ENCODE data around the gene LTB4R. TPM values are rescaled to one million over a fixed set of nuclear protein-coding genes. Genes with fewer than 3 reads are reported as not detected.

The LTB4R gene
- total RNA-seq, 1 experiment from 2014 or later, result 9.4 TPM

GRCh38 chr14:24342889-24343288 is 31.6 kb downstream of the LTB4R start:
- no peak overlapping the region for H3K27ac Mint-ChIP-seq
- CTCF ChIA-PET, result interaction anchor here (1.1 to 17.1 kb wide), 3 partner anchors 9 to 85 kb away, joined by 3 to 518 read pairs (median 4); partner anchors contain the start of genes CBLN3 and KHNYN

DNA sequence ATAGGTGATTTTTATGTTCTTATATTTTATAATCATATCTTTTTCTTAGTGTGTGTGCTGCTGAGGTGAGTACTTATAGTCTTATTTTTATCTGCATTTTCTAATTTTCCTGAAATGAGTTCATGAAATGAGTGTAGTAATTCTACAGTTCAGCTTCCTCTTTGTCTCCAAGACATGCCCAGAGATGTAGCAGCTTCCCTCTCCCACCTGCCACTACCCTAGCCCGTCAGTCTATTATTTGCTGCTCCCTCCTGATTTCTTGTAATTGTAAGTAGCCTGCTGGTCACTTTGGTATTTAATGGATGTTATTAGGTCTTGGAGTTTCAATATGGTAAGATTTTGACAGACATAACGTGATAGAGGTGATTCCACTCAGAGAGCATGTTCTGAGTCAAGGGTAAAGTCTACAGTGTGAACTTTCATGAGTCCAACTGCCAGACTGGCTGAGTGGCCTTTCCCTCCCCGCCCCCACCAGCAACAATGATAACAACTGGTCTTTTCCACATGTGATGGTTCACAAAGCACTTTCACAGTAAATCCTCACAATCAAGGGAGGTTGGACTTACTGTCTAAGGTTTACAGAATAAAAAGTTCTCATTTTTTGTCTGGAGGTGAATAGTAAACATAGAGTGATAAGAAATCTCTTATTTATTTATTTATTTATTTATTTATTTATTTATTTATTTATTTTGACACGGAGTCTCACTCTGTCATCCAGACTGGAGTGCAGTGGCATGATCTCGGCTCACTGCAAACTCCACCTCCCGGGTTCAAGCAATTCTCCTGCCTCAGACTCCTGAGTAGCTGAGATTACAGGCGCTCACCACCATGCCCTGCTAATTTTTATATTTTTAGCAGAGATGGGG is 32.7 kb downstream of the LTB4R start:
- Mint-ChIP-seq H3K36me3 (no peaks in the 10 kb centered on the region), H3K4me1 (0 out of 2 replicates have a peak, but pooled peaks cover 3% of the 10 kb centered on the region), H3K27me3 (ENCODE audit: low read depth) (peaks cover 88% of the 10 kb centered on the region), H3K4me3 (no peak overlapping the region), H3K27ac (no peak overlapping the region), H3K9me3 (no peaks in the 10 kb centered on the region)
- DNase-seq (ENCODE audit: low spot score) (no peak), ATAC-seq (no peak)
- TF ChIP-seq SP1 (CRISPR knock-in tag; conservative IDR thresholded peaks at IDR 0.05) (no peak), TEAD1 (CRISPR knock-in tag; IDR thresholded peaks at IDR 0.05) (no peak), PRDM15 (CRISPR knock-in tag; IDR thresholded peaks at IDR 0.05) (no peak), NR1H2 (CRISPR knock-in tag; IDR thresholded peaks at IDR 0.05) (no peak), ETV6 (CRISPR knock-in tag; IDR thresholded peaks at IDR 0.05) (no peak), ELF4 (CRISPR knock-in tag; IDR thresholded peaks at IDR 0.05; ENCODE audit: low read depth) (no peak), ZNF416 (CRISPR knock-in tag; IDR thresholded peaks at IDR 0.05) (no peak), ZNF532 (CRISPR knock-in tag; IDR thresholded peaks at IDR 0.05; ENCODE audit: borderline replicate concordance) (no peak)
- ChIA-PET POLR2A (no interaction called here), CTCF (interaction anchor here (1.1 to 4.0 kb wide), 4 partner anchors 10 to 93 kb away, joined by 3 to 43 read pairs (median 10); partner anchors contain the start of gene ADCY4)

More at GRCh38 chr14:24342889-24343288, 31.6 kb downstream of the LTB4R start:
- TF ChIP-seq EMX1 (CRISPR knock-in tag; IDR thresholded peaks at IDR 0.05) (no peak), ZNF425 (CRISPR knock-in tag; conservative IDR thresholded peaks at IDR 0.05) (no peak)
- TF ChIP-seq, protein P1, sequence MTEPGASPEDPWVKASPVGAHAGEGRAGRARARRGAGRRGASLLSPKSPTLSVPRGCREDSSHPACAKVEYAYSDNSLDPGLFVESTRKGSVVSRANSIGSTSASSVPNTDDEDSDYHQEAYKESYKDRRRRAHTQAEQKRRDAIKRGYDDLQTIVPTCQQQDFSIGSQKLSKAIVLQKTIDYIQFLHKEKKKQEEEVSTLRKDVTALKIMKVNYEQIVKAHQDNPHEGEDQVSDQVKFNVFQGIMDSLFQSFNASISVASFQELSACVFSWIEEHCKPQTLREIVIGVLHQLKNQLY (CRISPR knock-in tag; IDR thresholded peaks at IDR 0.05), result no peak
- H3K4me1 Mint-ChIP-seq, result 0 out of 2 replicates have a peak, but pooled peaks cover 3% of the 10 kb centered on the region
- DNase-seq (ENCODE audit: low spot score), result no peak
- H3K27me3 Mint-ChIP-seq (ENCODE audit: low read depth), result peaks cover 89% of the 10 kb centered on the region
- POLR2A ChIA-PET, result no interaction called here
- H3K36me3 Mint-ChIP-seq, result no peaks in the 10 kb centered on the region
- no peaks in the 10 kb centered on the region for H3K9me3 Mint-ChIP-seq
- no peak overlapping the region for H3K4me3 Mint-ChIP-seq
- ATAC-seq, result no peak

All from WTC11 (cell line).